Activated naive CD8-positive, alpha-beta T cell (primary cell): ENCODE data around the gene PTCD3.

Experiments used
- H3K27ac Mint-ChIP-seq: one replicate; pipeline ENCODE4 v1.8.0; 2021; ENCODE audit warnings: mixed read lengths
- H3K27me3 Mint-ChIP-seq: one replicate; pipeline ENCODE4 v1.8.0; 2021; ENCODE audit warnings: mixed read lengths
- H3K36me3 Mint-ChIP-seq: one replicate; pipeline ENCODE4 v1.8.0; 2021; ENCODE audit warnings: mixed read lengths
- H3K4me1 Mint-ChIP-seq: one replicate; pipeline ENCODE4 v1.8.0; 2021; ENCODE audit warnings: low read depth, mixed read lengths
- H3K4me3 Mint-ChIP-seq: one replicate; pipeline ENCODE4 v1.8.0; 2021; ENCODE audit warnings: mild to moderate bottlenecking, mixed read lengths
- H3K9me3 Mint-ChIP-seq: one replicate; pipeline ENCODE4 v1.8.0; 2021; ENCODE audit warnings: low read depth, mixed read lengths

PTCD3 gene

GRCh38 chr2:86074256-86074655 lies 31.8 kb upstream of the PTCD3 start:
- no peaks in the 10 kb centered on the region for H3K9me3 Mint-ChIP-seq
- H3K36me3 Mint-ChIP-seq: peaks cover 21% of the 10 kb centered on the region
- H3K27ac Mint-ChIP-seq: no peak overlapping the region
- H3K27me3 Mint-ChIP-seq: no peaks in the 10 kb centered on the region
- H3K4me1 Mint-ChIP-seq: peaks cover 9% of the 10 kb centered on the region
- H3K4me3 Mint-ChIP-seq: no peak overlapping the region

GRCh38 chr2:86074811-86075210 lies 31.2 kb upstream of the PTCD3 start:
- Mint-ChIP-seq H3K27ac (no peak overlapping the region), H3K27me3 (no peaks in the 10 kb centered on the region), H3K36me3 (peaks cover 22% of the 10 kb centered on the region), H3K4me3 (no peak overlapping the region), H3K9me3 (no peaks in the 10 kb centered on the region), H3K4me1 (peaks cover 11% of the 10 kb centered on the region)

- Mint-ChIP-seq H3K27ac (no peak overlapping the region), H3K9me3 (no peaks in the 10 kb centered on the region), H3K36me3 (peaks cover 22% of the 10 kb centered on the region), H3K27me3 (no peaks in the 10 kb centered on the region), H3K4me1 (peaks cover 21% of the 10 kb centered on the region), H3K4me3 (no peak overlapping the region)
Observed at GRCh38 chr2:86075886-86076285, 30.1 kb upstream of the PTCD3 start.

GRCh38 chr2:86078774-86079545 lies 27.1 kb upstream of the PTCD3 start:
- Mint-ChIP-seq H3K27ac (no peak overlapping the region), H3K4me1 (peaks cover 24% of the 10 kb centered on the region), H3K27me3 (no peaks in the 10 kb centered on the region), H3K36me3 (peaks cover 10% of the 10 kb centered on the region), H3K9me3 (no peaks in the 10 kb centered on the region), H3K4me3 (no peak overlapping the region)

GRCh38 chr2:86079981-86080911 lies 25.8 kb upstream of the PTCD3 start:
- Mint-ChIP-seq H3K27ac (no peak overlapping the region), H3K36me3 (peaks cover 10% of the 10 kb centered on the region), H3K4me3 (peak overlapping the region; percentile 13), H3K4me1 (peaks cover 24% of the 10 kb centered on the region), H3K9me3 (no peaks in the 10 kb centered on the region), H3K27me3 (no peaks in the 10 kb centered on the region)

- H3K9me3 Mint-ChIP-seq: no peaks in the 10 kb centered on the region
- peaks cover 24% of the 10 kb centered on the region for H3K4me1 Mint-ChIP-seq
- no peak overlapping the region for H3K27ac Mint-ChIP-seq
- H3K36me3 Mint-ChIP-seq: peaks cover 12% of the 10 kb centered on the region
- no peak overlapping the region for H3K4me3 Mint-ChIP-seq
- no peaks in the 10 kb centered on the region for H3K27me3 Mint-ChIP-seq
Observed at GRCh38 chr2:86081724-86082123, 24.3 kb upstream of the PTCD3 start.

- Mint-ChIP-seq H3K4me1 (peaks cover 24% of the 10 kb centered on the region), H3K4me3 (no peak overlapping the region), H3K9me3 (no peaks in the 10 kb centered on the region), H3K27me3 (no peaks in the 10 kb centered on the region), H3K36me3 (peaks cover 12% of the 10 kb centered on the region), H3K27ac (no peak overlapping the region)
Observed at GRCh38 chr2:86082756-86083155, 23.3 kb upstream of the PTCD3 start.

GRCh38 chr2:86087936-86088850 lies 17.8 kb upstream of the PTCD3 start:
- Mint-ChIP-seq H3K27me3 (no peaks in the 10 kb centered on the region), H3K36me3 (peaks cover 5% of the 10 kb centered on the region), H3K27ac (no peak overlapping the region), H3K4me1 (no peaks in the 10 kb centered on the region), H3K9me3 (no peaks in the 10 kb centered on the region), H3K4me3 (no peak overlapping the region)

GRCh38 chr2:86094229-86094628 lies 11.8 kb upstream of the PTCD3 start:
- H3K4me3 Mint-ChIP-seq: no peak overlapping the region

GRCh38 chr2:86097114-86097896 lies 8.7 kb upstream of the PTCD3 start:
- Mint-ChIP-seq H3K36me3 (peaks cover 18% of the 10 kb centered on the region), H3K4me1 (peaks cover 36% of the 10 kb centered on the region), H3K9me3 (no peaks in the 10 kb centered on the region), H3K27me3 (no peaks in the 10 kb centered on the region), H3K4me3 (no peak overlapping the region), H3K27ac (no peak overlapping the region)

More at GRCh38 chr2:86094229-86094628, 11.8 kb upstream of the PTCD3 start:
- H3K27me3 Mint-ChIP-seq: no peaks in the 10 kb centered on the region
- H3K36me3 Mint-ChIP-seq: peaks cover 15% of the 10 kb centered on the region
- H3K4me1 Mint-ChIP-seq: peaks cover 21% of the 10 kb centered on the region
- H3K9me3 Mint-ChIP-seq: no peaks in the 10 kb centered on the region
- no peak overlapping the region for H3K27ac Mint-ChIP-seq

GRCh38 chr2:86097913-86098312 lies 8.1 kb upstream of the PTCD3 start:
- Mint-ChIP-seq H3K36me3 (peaks cover 24% of the 10 kb centered on the region), H3K27me3 (no peaks in the 10 kb centered on the region), H3K4me3 (no peak overlapping the region), H3K27ac (no peak overlapping the region), H3K4me1 (peaks cover 41% of the 10 kb centered on the region), H3K9me3 (no peaks in the 10 kb centered on the region)

- H3K4me3 Mint-ChIP-seq: peak overlapping the region; percentile 8
- no peaks in the 10 kb centered on the region for H3K9me3 Mint-ChIP-seq
Observed at GRCh38 chr2:86102157-86102556, 3.9 kb upstream of the PTCD3 start.

GRCh38 chr2:86105252-86105968 lies 625 bp upstream of the PTCD3 start, which contains the start of gene POLR1A:
TSS of gene POLR1A (minus strand) at chr2:86105886. CDS start at chr2:86105776, 110 bp downstream.
- Mint-ChIP-seq H3K36me3 (peaks cover 36% of the 10 kb centered on the region), H3K9me3 (no peaks in the 10 kb centered on the region), H3K27ac (peak within 1 kb of the TSS; percentile 100), H3K4me1 (peaks cover 66% of the 10 kb centered on the region), H3K27me3 (no peaks in the 10 kb centered on the region), H3K4me3 (peak within 1 kb of the TSS; percentile 93)

More at GRCh38 chr2:86102157-86102556, 3.9 kb upstream of the PTCD3 start:
- H3K36me3 Mint-ChIP-seq: peaks cover 33% of the 10 kb centered on the region
- peaks cover 55% of the 10 kb centered on the region for H3K4me1 Mint-ChIP-seq
- H3K27me3 Mint-ChIP-seq: no peaks in the 10 kb centered on the region
- H3K27ac Mint-ChIP-seq: no peak overlapping the region
